ENCODE measurements around the gene FAM20A.

The FAM20A gene

GRCh38 chr17:68570526-68570925 lies 30.6 kb downstream of the FAM20A start:
- TF ChIP-seq FOXP2 (optimal IDR thresholded peaks at IDR 0.05; ENCODE audit: control extremely low read depth, extremely low read length, insufficient read depth): no peak
- no peak for TF ChIP-seq POLR2AphosphoS5 (IDR thresholded peaks at IDR 0.05; ENCODE audit: borderline replicate concordance, low read depth, low read length)
- TF ChIP-seq EZH2 (IDR thresholded peaks at IDR 0.05): no peak
- no peak overlapping the region for H3K4me3 ChIP-seq
- no peak overlapping the region for H3K9ac ChIP-seq (ENCODE audit: insufficient read length)
- H3K27ac ChIP-seq: no peak overlapping the region
- DNase-seq (ENCODE audit: low read depth, low spot score): no peak
- H3K9me3 ChIP-seq (ENCODE audit: low read depth, low read length): no peaks in the 10 kb centered on the region
- H3K36me3 ChIP-seq (ENCODE audit: insufficient read depth, low read length): no peaks in the 10 kb centered on the region

GRCh38 chr17:68569346-68569745 lies 31.8 kb downstream of the FAM20A start:
- Histone ChIP-seq H3K27ac (no peak overlapping the region), H3K36me3 (ENCODE audit: insufficient read depth, low read length) (no peaks in the 10 kb centered on the region), H3K9me3 (ENCODE audit: low read depth, low read length) (no peaks in the 10 kb centered on the region), H3K9ac (ENCODE audit: insufficient read length) (no peak overlapping the region), H3K4me3 (no peak overlapping the region)
- DNase-seq (ENCODE audit: low read depth, low spot score): no peak
- no peak for TF ChIP-seq EZH2 (IDR thresholded peaks at IDR 0.05)
- TF ChIP-seq POLR2AphosphoS5 (IDR thresholded peaks at IDR 0.05; ENCODE audit: borderline replicate concordance, low read depth, low read length): no peak
- no peak for TF ChIP-seq FOXP2 (optimal IDR thresholded peaks at IDR 0.05; ENCODE audit: control extremely low read depth, extremely low read length, insufficient read depth)

GRCh38 chr17:68568581-68568980 lies 32.6 kb downstream of the FAM20A start:
- TF ChIP-seq FOXP2 (optimal IDR thresholded peaks at IDR 0.05; ENCODE audit: control extremely low read depth, extremely low read length, insufficient read depth) (no peak), POLR2AphosphoS5 (IDR thresholded peaks at IDR 0.05; ENCODE audit: borderline replicate concordance, low read depth, low read length) (no peak), EZH2 (IDR thresholded peaks at IDR 0.05) (no peak)
- Histone ChIP-seq H3K9me3 (ENCODE audit: low read depth, low read length) (no peaks in the 10 kb centered on the region), H3K9ac (ENCODE audit: insufficient read length) (no peak overlapping the region), H3K36me3 (ENCODE audit: insufficient read depth, low read length) (no peaks in the 10 kb centered on the region), H3K27ac (no peak overlapping the region), H3K4me3 (no peak overlapping the region)
- DNase-seq (ENCODE audit: low read depth, low spot score): no peak

GRCh38 chr17:68567581-68567980 lies 33.6 kb downstream of the FAM20A start:
- H3K9ac ChIP-seq (ENCODE audit: insufficient read length): no peak overlapping the region
- H3K27ac ChIP-seq: no peak overlapping the region
- no peak overlapping the region for H3K4me3 ChIP-seq
- H3K9me3 ChIP-seq (ENCODE audit: low read depth, low read length): no peaks in the 10 kb centered on the region
- DNase-seq (ENCODE audit: low read depth, low spot score): no peak
- no peaks in the 10 kb centered on the region for H3K36me3 ChIP-seq (ENCODE audit: insufficient read depth, low read length)
- TF ChIP-seq EZH2 (IDR thresholded peaks at IDR 0.05) (no peak), POLR2AphosphoS5 (IDR thresholded peaks at IDR 0.05; ENCODE audit: borderline replicate concordance, low read depth, low read length) (no peak), FOXP2 (optimal IDR thresholded peaks at IDR 0.05; ENCODE audit: control extremely low read depth, extremely low read length, insufficient read depth) (no peak)

GRCh38 chr17:68567035-68567434 lies 34.1 kb downstream of the FAM20A start:
- no peak overlapping the region for H3K4me3 ChIP-seq
- DNase-seq (ENCODE audit: low read depth, low spot score): no peak
- no peak overlapping the region for H3K9ac ChIP-seq (ENCODE audit: insufficient read length)
- no peaks in the 10 kb centered on the region for H3K36me3 ChIP-seq (ENCODE audit: insufficient read depth, low read length)
- no peak overlapping the region for H3K27ac ChIP-seq
- no peaks in the 10 kb centered on the region for H3K9me3 ChIP-seq (ENCODE audit: low read depth, low read length)
- TF ChIP-seq POLR2AphosphoS5 (IDR thresholded peaks at IDR 0.05; ENCODE audit: borderline replicate concordance, low read depth, low read length): no peak
- TF ChIP-seq EZH2 (IDR thresholded peaks at IDR 0.05): no peak
- no peak for TF ChIP-seq FOXP2 (optimal IDR thresholded peaks at IDR 0.05; ENCODE audit: control extremely low read depth, extremely low read length, insufficient read depth)

GRCh38 chr17:68566442-68566738 lies 34.8 kb downstream of the FAM20A start:
- TF ChIP-seq EZH2 (IDR thresholded peaks at IDR 0.05) (no peak), POLR2AphosphoS5 (IDR thresholded peaks at IDR 0.05; ENCODE audit: borderline replicate concordance, low read depth, low read length) (no peak), FOXP2 (optimal IDR thresholded peaks at IDR 0.05; ENCODE audit: control extremely low read depth, extremely low read length, insufficient read depth) (no peak)
- no peak for DNase-seq (ENCODE audit: low read depth, low spot score)
- Histone ChIP-seq H3K9ac (ENCODE audit: insufficient read length) (no peak overlapping the region), H3K4me3 (no peak overlapping the region), H3K36me3 (ENCODE audit: insufficient read depth, low read length) (no peaks in the 10 kb centered on the region), H3K27ac (no peak overlapping the region), H3K9me3 (ENCODE audit: low read depth, low read length) (no peaks in the 10 kb centered on the region)

GRCh38 chr17:68565661-68566441 lies 35.3 kb downstream of the FAM20A start:
- Histone ChIP-seq H3K36me3 (ENCODE audit: insufficient read depth, low read length) (no peaks in the 10 kb centered on the region), H3K4me3 (no peak overlapping the region), H3K9ac (ENCODE audit: insufficient read length) (no peak overlapping the region), H3K9me3 (ENCODE audit: low read depth, low read length) (no peaks in the 10 kb centered on the region), H3K27ac (no peak overlapping the region)
- no peak for DNase-seq (ENCODE audit: low read depth, low spot score)
- TF ChIP-seq FOXP2 (optimal IDR thresholded peaks at IDR 0.05; ENCODE audit: control extremely low read depth, extremely low read length, insufficient read depth): no peak
- no peak for TF ChIP-seq POLR2AphosphoS5 (IDR thresholded peaks at IDR 0.05; ENCODE audit: borderline replicate concordance, low read depth, low read length)
- TF ChIP-seq EZH2 (IDR thresholded peaks at IDR 0.05): no peak

- no peaks in the 10 kb centered on the region for H3K36me3 ChIP-seq (ENCODE audit: insufficient read depth, low read length)
- no peak overlapping the region for H3K4me3 ChIP-seq
- TF ChIP-seq EZH2 (IDR thresholded peaks at IDR 0.05) (no peak), FOXP2 (optimal IDR thresholded peaks at IDR 0.05; ENCODE audit: control extremely low read depth, extremely low read length, insufficient read depth) (no peak)
- no peak overlapping the region for H3K9ac ChIP-seq (ENCODE audit: insufficient read length)
- H3K9me3 ChIP-seq (ENCODE audit: low read depth, low read length): no peaks in the 10 kb centered on the region
- DNase-seq (ENCODE audit: low read depth, low spot score): no peak
- H3K27ac ChIP-seq: no peak overlapping the region
These were observed 36.6 kb downstream of the FAM20A start for GRCh38 chr17:68564415-68565111.
